Measurements from ENCODE around the gene SLC6A19.

The SLC6A19 gene

DNA sequence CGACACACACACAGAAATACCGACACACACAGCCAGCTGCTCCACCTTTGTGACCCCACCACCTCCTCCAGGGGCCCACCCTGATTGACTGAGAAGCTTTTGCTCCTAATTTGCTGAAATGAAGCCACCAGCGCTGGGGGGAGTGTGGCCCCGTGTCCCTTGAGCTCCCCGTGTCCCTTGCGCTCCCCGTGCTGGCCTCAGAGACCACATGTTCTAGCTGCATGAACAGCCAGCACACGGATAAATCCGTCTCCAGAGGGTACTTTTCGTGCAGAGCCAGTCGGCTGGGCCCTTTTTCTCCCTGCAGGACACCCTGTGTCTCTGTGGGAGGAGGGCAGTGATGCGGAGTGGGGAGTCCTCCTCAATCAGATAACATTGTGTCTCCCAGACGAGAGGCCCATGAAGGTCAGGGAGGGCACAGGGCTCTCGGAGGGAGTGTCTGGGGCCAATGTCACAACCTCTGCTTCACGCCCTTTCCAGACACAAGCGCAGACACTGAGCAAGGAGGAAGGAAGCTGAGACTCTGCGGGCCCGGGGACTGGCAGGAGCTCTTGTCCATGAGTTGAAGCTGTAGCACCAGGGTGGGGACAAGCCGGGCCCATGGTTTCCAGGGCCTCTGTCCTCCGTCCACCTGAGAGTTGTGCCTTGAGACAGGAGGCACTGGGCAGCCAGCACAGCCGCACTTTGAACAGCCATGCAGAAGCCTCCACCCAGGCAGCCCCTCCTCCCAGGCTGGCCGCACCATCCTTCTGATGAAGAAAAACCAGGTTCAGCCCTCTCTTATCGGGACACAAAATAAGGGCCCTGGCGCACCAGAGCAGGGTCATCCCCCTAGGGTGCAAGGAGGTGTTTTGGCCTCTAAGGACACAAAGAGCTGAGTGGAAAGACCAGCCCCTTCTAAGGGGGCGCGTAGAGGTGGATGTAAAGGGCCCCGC, 36.4 kb upstream of the SLC6A19 start:
- DNase-seq (ENCODE audit: low spot score) (peak; percentile 56), ATAC-seq (ENCODE audit: low read depth) (no peak)
- Histone ChIP-seq H3K9me3 (ENCODE audit: severe bottlenecking) (no peaks in the 10 kb centered on the region), H3K4me1 (ENCODE audit: insufficient read depth, poor library complexity, severe bottlenecking) (peaks cover 16% of the 10 kb centered on the region), H3K4me3 (ENCODE audit: severe bottlenecking) (no peak overlapping the region), H3K36me3 (ENCODE audit: low read depth) (no peaks in the 10 kb centered on the region), H3K27me3 (ENCODE audit: insufficient read depth, poor library complexity, severe bottlenecking) (no peaks in the 10 kb centered on the region), H3K27ac (ENCODE audit: poor library complexity, severe bottlenecking) (no peak overlapping the region)
- TF ChIP-seq, protein P1, sequence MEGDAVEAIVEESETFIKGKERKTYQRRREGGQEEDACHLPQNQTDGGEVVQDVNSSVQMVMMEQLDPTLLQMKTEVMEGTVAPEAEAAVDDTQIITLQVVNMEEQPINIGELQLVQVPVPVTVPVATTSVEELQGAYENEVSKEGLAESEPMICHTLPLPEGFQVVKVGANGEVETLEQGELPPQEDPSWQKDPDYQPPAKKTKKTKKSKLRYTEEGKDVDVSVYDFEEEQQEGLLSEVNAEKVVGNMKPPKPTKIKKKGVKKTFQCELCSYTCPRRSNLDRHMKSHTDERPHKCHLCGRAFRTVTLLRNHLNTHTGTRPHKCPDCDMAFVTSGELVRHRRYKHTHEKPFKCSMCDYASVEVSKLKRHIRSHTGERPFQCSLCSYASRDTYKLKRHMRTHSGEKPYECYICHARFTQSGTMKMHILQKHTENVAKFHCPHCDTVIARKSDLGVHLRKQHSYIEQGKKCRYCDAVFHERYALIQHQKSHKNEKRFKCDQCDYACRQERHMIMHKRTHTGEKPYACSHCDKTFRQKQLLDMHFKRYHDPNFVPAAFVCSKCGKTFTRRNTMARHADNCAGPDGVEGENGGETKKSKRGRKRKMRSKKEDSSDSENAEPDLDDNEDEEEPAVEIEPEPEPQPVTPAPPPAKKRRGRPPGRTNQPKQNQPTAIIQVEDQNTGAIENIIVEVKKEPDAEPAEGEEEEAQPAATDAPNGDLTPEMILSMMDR (IDR thresholded peaks at IDR 0.05; ENCODE audit: poor library complexity, severe bottlenecking) = no peak

- no peaks in the 10 kb centered on the region for H3K36me3 ChIP-seq (ENCODE audit: low read depth)
- TF ChIP-seq, protein P1 (IDR thresholded peaks at IDR 0.05; ENCODE audit: poor library complexity, severe bottlenecking) = no peak
- no peak for ATAC-seq (ENCODE audit: low read depth)
- no peaks in the 10 kb centered on the region for H3K9me3 ChIP-seq (ENCODE audit: severe bottlenecking)
- H3K27me3 ChIP-seq (ENCODE audit: insufficient read depth, poor library complexity, severe bottlenecking) = no peaks in the 10 kb centered on the region
- H3K4me1 ChIP-seq (ENCODE audit: insufficient read depth, poor library complexity, severe bottlenecking) = peaks cover 16% of the 10 kb centered on the region
- DNase-seq (ENCODE audit: low spot score) = no peak
- no peak overlapping the region for H3K27ac ChIP-seq (ENCODE audit: poor library complexity, severe bottlenecking)
- no peak overlapping the region for H3K4me3 ChIP-seq (ENCODE audit: severe bottlenecking)
These were observed 35.5 kb upstream of the SLC6A19 start for GRCh38 chr5:1165864-1166263.

GRCh38 chr5:1166370-1166769, 35.0 kb upstream of the SLC6A19 start:
- TF ChIP-seq, protein P1 (IDR thresholded peaks at IDR 0.05; ENCODE audit: poor library complexity, severe bottlenecking) = no peak
- no peak overlapping the region for H3K27ac ChIP-seq (ENCODE audit: poor library complexity, severe bottlenecking)
- DNase-seq (ENCODE audit: low spot score) = peak; percentile 4
- no peaks in the 10 kb centered on the region for H3K27me3 ChIP-seq (ENCODE audit: insufficient read depth, poor library complexity, severe bottlenecking)
- peaks cover 12% of the 10 kb centered on the region for H3K4me1 ChIP-seq (ENCODE audit: insufficient read depth, poor library complexity, severe bottlenecking)
- H3K4me3 ChIP-seq (ENCODE audit: severe bottlenecking) = no peak overlapping the region
- no peaks in the 10 kb centered on the region for H3K36me3 ChIP-seq (ENCODE audit: low read depth)
- no peak for ATAC-seq (ENCODE audit: low read depth)
- no peaks in the 10 kb centered on the region for H3K9me3 ChIP-seq (ENCODE audit: severe bottlenecking)

- Histone ChIP-seq H3K36me3 (ENCODE audit: low read depth) (no peaks in the 10 kb centered on the region), H3K9me3 (ENCODE audit: severe bottlenecking) (no peaks in the 10 kb centered on the region), H3K27me3 (ENCODE audit: insufficient read depth, poor library complexity, severe bottlenecking) (no peaks in the 10 kb centered on the region), H3K4me1 (ENCODE audit: insufficient read depth, poor library complexity, severe bottlenecking) (peaks cover 2% of the 10 kb centered on the region), H3K4me3 (ENCODE audit: severe bottlenecking) (no peak overlapping the region), H3K27ac (ENCODE audit: poor library complexity, severe bottlenecking) (no peak overlapping the region)
- ATAC-seq (ENCODE audit: low read depth) (no peak), DNase-seq (ENCODE audit: low spot score) (peak; percentile 18)
- TF ChIP-seq, protein P1 (IDR thresholded peaks at IDR 0.05; ENCODE audit: poor library complexity, severe bottlenecking) = no peak
These were observed 34.1 kb upstream of the SLC6A19 start for GRCh38 chr5:1167361-1167727.

All from RWPE2 (cell line).